AG10803 (cell line): Measurements from ENCODE around the gene KRTAP5-7.
"Not testable (repeated sequence)": the region's sequence is repeated elsewhere in the genome, so short reads cannot be mapped to it uniquely, and the experiment has no call there.

ENCODE experiments used
- DNase-seq: peaks from one replicate; pipeline ENCODE4 v3.0.0; 2010; ENCODE audit warnings: low read depth
- H3K4me3 ChIP-seq: 2 replicates; pipeline ENCODE4 v1.5.1; 2011; ENCODE audit warnings: mild to moderate bottlenecking, low read length, control low read depth
- CTCF ChIP-seq: conservative IDR thresholded peaks from 2 replicates; pipeline ENCODE4 v1.5.1; 2011; ENCODE audit warnings: mild to moderate bottlenecking, low read length, control low read depth, inconsistent platforms

The KRTAP5-7 gene

GRCh38 chr11:71526796-71527575, at the start of gene KRTAP5-7:
TSS of gene KRTAP5-7 (plus strand) at chr11:71527267. CDS start at chr11:71527301, 34 bp downstream.
- H3K4me3 ChIP-seq, DNase-seq: not testable (repeated sequence)

- no peak overlapping the region for H3K4me3 ChIP-seq
- no peak for DNase-seq
- TF ChIP-seq CTCF = no peak
Measured at GRCh38 chr11:71477641-71478527, 49.2 kb upstream of the KRTAP5-7 start.

GRCh38 chr11:71478528-71478840, 48.6 kb upstream of the KRTAP5-7 start:
- TF ChIP-seq CTCF = no peak
- H3K4me3 ChIP-seq = no peak overlapping the region
- DNase-seq = no peak

GRCh38 chr11:71481101-71481960, 45.7 kb upstream of the KRTAP5-7 start:
- no peak for DNase-seq
- TF ChIP-seq CTCF = no peak
- no peak overlapping the region for H3K4me3 ChIP-seq

GRCh38 chr11:71482216-71482615, 44.9 kb upstream of the KRTAP5-7 start:
- no peak for DNase-seq
- H3K4me3 ChIP-seq = no peak overlapping the region
- TF ChIP-seq CTCF = no peak

GRCh38 chr11:71482746-71483364, 44.2 kb upstream of the KRTAP5-7 start:
- TF ChIP-seq CTCF = no peak
- DNase-seq = no peak
- no peak overlapping the region for H3K4me3 ChIP-seq

- TF ChIP-seq CTCF = no peak
- H3K4me3 ChIP-seq = no peak overlapping the region
- no peak for DNase-seq
Measured at GRCh38 chr11:71483692-71484091, 43.4 kb upstream of the KRTAP5-7 start.
